ENCODE results near the gene SLC25A30. TPM values are rescaled to one million over a fixed set of nuclear protein-coding genes. Genes with fewer than 3 reads are reported as not detected.

The SLC25A30 gene
- total and polyA plus RNA-seq, 2 donors (not counting 1 experiment from before 2014, with no cell fraction given): 11.2 to 16.9 TPM

- peaks cover 0 to 5% of the 10 kb centered on the region in 2 experiments for H3K36me3 ChIP-seq (replicated peaks in 1 of 2; ENCODE audit: control extremely low read depth in 1 of 2, control insufficient read depth in 1 of 2, extremely low read depth in 1 of 2, insufficient read depth in 2 of 2, low read length in 1 of 2)
- peak overlapping the region; percentile 22 for H3K27ac Mint-ChIP-seq
- H3K4me1 ChIP-seq (ENCODE audit: control insufficient read depth in 2 of 2, insufficient read depth in 2 of 2, low read length in 2 of 2): peaks cover 13 to 24% of the 10 kb centered on the region in 2 donors
- ChIA-PET CTCF (interaction anchor here (1.2 to 3.3 kb wide), 3 partner anchors 26 to 122 kb away, joined by 5 to 12 read pairs (median 8); no protein-coding TSS in a partner anchor), POLR2A (no interaction called here)
- WGBS (ENCODE audit: insufficient coverage): 25% methylated on average over 3 of the region's 3 CpGs
- H3K79me2 ChIP-seq (ENCODE audit: control insufficient read depth, insufficient read depth, low read length): peaks cover 4% of the 10 kb centered on the region
- H3K4me2 ChIP-seq (replicated peaks; ENCODE audit: low read depth, low read length, poor library complexity, severe bottlenecking): no peak overlapping the region
- H3K27ac ChIP-seq (ENCODE audit: low read length in 2 of 2): no peak overlapping the region
- no peak overlapping the region for H2AFZ ChIP-seq (ENCODE audit: insufficient read depth, low read depth, low read length, poor library complexity, severe bottlenecking)
- H3K27me3 Mint-ChIP-seq: no peaks in the 10 kb centered on the region
- H3K9me3 ChIP-seq (ENCODE audit: control extremely low read depth in 1 of 3, control insufficient read depth in 2 of 3, insufficient read depth in 1 of 3, low read length in 2 of 3): peaks cover 0 to 7% (median 3%) of the 10 kb centered on the region in 3 donors
- H3K9ac ChIP-seq (ENCODE audit: low read length): no peak overlapping the region
- TF ChIP-seq CTCF (IDR thresholded peaks at IDR 0.05) (no peak), EZH2 (IDR thresholded peaks at IDR 0.05; ENCODE audit: borderline replicate concordance, insufficient read depth, low read depth, low read length, poor library complexity, severe bottlenecking) (no peak)
- H3K4me3 Mint-ChIP-seq: peak overlapping the region; percentile 43
- H4K20me1 ChIP-seq (ENCODE audit: control insufficient read depth, insufficient read depth, low read length, poor library complexity, severe bottlenecking): no peaks in the 10 kb centered on the region
- H3K9me3 Mint-ChIP-seq (ENCODE audit: insufficient read depth): no peaks in the 10 kb centered on the region
- no peak for ATAC-seq (ENCODE audit: low read depth)
- intact Hi-C loops (cut with micrococcal nuclease): no loop called here
- H3K4me3 ChIP-seq (ENCODE audit: control extremely low read depth in 1 of 5, extremely low read depth in 1 of 5, insufficient read depth in 1 of 5, low read depth in 2 of 5, low read length in 4 of 5): no peak overlapping the region
- DNase-seq: no peak
- peaks cover 32% of the 10 kb centered on the region for H3K4me1 Mint-ChIP-seq
- H3K27me3 ChIP-seq (replicated peaks in 1 of 4; ENCODE audit: control extremely low read depth in 1 of 4, control insufficient read depth in 3 of 4, insufficient read depth in 4 of 4, low read length in 3 of 4): no peaks in the 10 kb centered on the region
Observed at GRCh38 chr13:45368571-45368970, 49.6 kb downstream of the SLC25A30 start.

GRCh38 chr13:45368005-45368404 lies 50.2 kb downstream of the SLC25A30 start:
- no peak overlapping the region for H3K4me2 ChIP-seq (replicated peaks; ENCODE audit: low read depth, low read length, poor library complexity, severe bottlenecking)
- peaks cover 32% of the 10 kb centered on the region for H3K4me1 Mint-ChIP-seq
- 80% methylated on average over 4 of the region's 4 CpGs for WGBS (ENCODE audit: insufficient coverage)

More at GRCh38 chr13:45368005-45368404, 50.2 kb downstream of the SLC25A30 start:
- no peak overlapping the region for H2AFZ ChIP-seq (ENCODE audit: insufficient read depth, low read depth, low read length, poor library complexity, severe bottlenecking)
- H3K27me3 Mint-ChIP-seq: no peaks in the 10 kb centered on the region
- no peak overlapping the region for H3K4me3 ChIP-seq (ENCODE audit: control extremely low read depth in 1 of 5, extremely low read depth in 1 of 5, insufficient read depth in 1 of 5, low read depth in 2 of 5, low read length in 4 of 5)
- no peak overlapping the region for H3K27ac ChIP-seq (ENCODE audit: low read length in 2 of 2)
- TF ChIP-seq EZH2 (IDR thresholded peaks at IDR 0.05; ENCODE audit: borderline replicate concordance, insufficient read depth, low read depth, low read length, poor library complexity, severe bottlenecking) (no peak), CTCF (IDR thresholded peaks at IDR 0.05) (no peak)
- H3K4me1 ChIP-seq (ENCODE audit: control insufficient read depth in 2 of 2, insufficient read depth in 2 of 2, low read length in 2 of 2): peaks cover 13 to 24% of the 10 kb centered on the region in 2 donors
- peaks cover 0 to 5% of the 10 kb centered on the region in 2 experiments for H3K36me3 ChIP-seq (replicated peaks in 1 of 2; ENCODE audit: control extremely low read depth in 1 of 2, control insufficient read depth in 1 of 2, extremely low read depth in 1 of 2, insufficient read depth in 2 of 2, low read length in 1 of 2)
- peaks cover 0 to 11% (median 3%) of the 10 kb centered on the region in 3 donors for H3K9me3 ChIP-seq (ENCODE audit: control extremely low read depth in 1 of 3, control insufficient read depth in 2 of 3, insufficient read depth in 1 of 3, low read length in 2 of 3)
- no peak for DNase-seq
- intact Hi-C loops (cut with micrococcal nuclease): no loop called here
- H3K79me2 ChIP-seq (ENCODE audit: control insufficient read depth, insufficient read depth, low read length): peaks cover 4% of the 10 kb centered on the region
- peak overlapping the region; percentile 83 for H3K27ac Mint-ChIP-seq
- H3K27me3 ChIP-seq (replicated peaks in 1 of 4; ENCODE audit: control extremely low read depth in 1 of 4, control insufficient read depth in 3 of 4, insufficient read depth in 4 of 4, low read length in 3 of 4): no peaks in the 10 kb centered on the region
- H3K9me3 Mint-ChIP-seq (ENCODE audit: insufficient read depth): no peaks in the 10 kb centered on the region
- no peaks in the 10 kb centered on the region for H4K20me1 ChIP-seq (ENCODE audit: control insufficient read depth, insufficient read depth, low read length, poor library complexity, severe bottlenecking)
- CTCF ChIA-PET: interaction anchor here (1.0 to 1.6 kb wide), 5 partner anchors 11 to 123 kb away, joined by 3 to 8 read pairs (median 5); partner anchors contain the start of gene TPT1
- H3K4me3 Mint-ChIP-seq: no peak overlapping the region
- no peak for ATAC-seq (ENCODE audit: low read depth)
- POLR2A ChIA-PET: interaction anchor here (0.8 kb wide), 1 partner anchor 11 kb away, joined by 3 read pairs; no protein-coding TSS in a partner anchor
- H3K9ac ChIP-seq (ENCODE audit: low read length): no peak overlapping the region

Data from B cell (primary cell).